ENCODE measurements around the gene ATP2C2. TPM values are rescaled to one million over a fixed set of nuclear protein-coding genes. Genes with fewer than 3 reads are reported as not detected.

Gene ATP2C2
- total RNA-seq, 1 experiment from 2014 or later: 20.3 TPM

- RAD21 ChIA-PET (ENCODE audit: low non-redundant PET in 1 of 2, low total read pairs in 2 of 2, uncharacterized antibody in 2 of 2, unreplicated experiment in 2 of 2): no interaction called here
Measured at GRCh38 chr16:84438971-84439696, 70.8 kb downstream of the ATP2C2 start.

More at GRCh38 chr16:84438971-84439696, 70.8 kb downstream of the ATP2C2 start:
- no peak for ATAC-seq
- Histone ChIP-seq H3K27me3 (ENCODE audit: insufficient read depth, low read length) (no peaks in the 10 kb centered on the region), H3K4me3 (replicated peaks in 1 of 2; ENCODE audit: low read depth in 1 of 2, low read length in 2 of 2) (no peak overlapping the region), H3K4me1 (ENCODE audit: control insufficient read depth in 1 of 2, insufficient read depth in 2 of 2, low read length in 2 of 2) (no peaks in the 10 kb centered on the region), H2AFZ (ENCODE audit: low read depth, low read length, poor library complexity, severe bottlenecking) (no peak overlapping the region), H3K9me3 (ENCODE audit: control insufficient read depth in 1 of 2, insufficient read depth in 1 of 2, low read depth in 1 of 2, low read length in 2 of 2) (no peaks in the 10 kb centered on the region), H3K27ac (ENCODE audit: low read depth, low read length) (no peak overlapping the region), H3K79me2 (ENCODE audit: insufficient read depth, low read length) (no peaks in the 10 kb centered on the region), H3K9ac (ENCODE audit: low read length) (no peak overlapping the region), H3K36me3 (ENCODE audit: control insufficient read depth in 1 of 2, insufficient read depth in 2 of 2, low read length in 2 of 2) (no peaks in the 10 kb centered on the region), H4K20me1 (ENCODE audit: insufficient read depth) (no peaks in the 10 kb centered on the region), H3K4me2 (ENCODE audit: low read length) (no peak overlapping the region), H3K9me2 (ENCODE audit: insufficient read depth) (no peaks in the 10 kb centered on the region)
- no peak for TF ChIP-seq CBX3 (IDR thresholded peaks at IDR 0.05; ENCODE audit: low read depth)
- TF ChIP-seq JUND (IDR thresholded peaks at IDR 0.05): no peak
- TF ChIP-seq ZFX (IDR thresholded peaks at IDR 0.05): no peak
- no peak for TF ChIP-seq SIN3A (IDR thresholded peaks at IDR 0.05; ENCODE audit: low read depth)
- no peak for TF ChIP-seq SRF (IDR thresholded peaks at IDR 0.05; ENCODE audit: low read depth)
- no peak for TF ChIP-seq POLR2A (IDR thresholded peaks at IDR 0.05; ENCODE audit: borderline replicate concordance, extremely low read depth, insufficient read depth, insufficient read length)
- TF ChIP-seq EZH2phosphoT487 (IDR thresholded peaks at IDR 0.05; ENCODE audit: borderline replicate concordance): no peak
- no peak for TF ChIP-seq EGR1 (IDR thresholded peaks at IDR 0.05; ENCODE audit: low read depth)
- TF ChIP-seq CEBPB (IDR thresholded peaks at IDR 0.05; ENCODE audit: low read depth): no peak
- TF ChIP-seq ZBTB33 (IDR thresholded peaks at IDR 0.05; ENCODE audit: extremely low read depth, insufficient replicate concordance, low read length): no peak
- TF ChIP-seq MAX (IDR thresholded peaks at IDR 0.05): no peak
- no peak for TF ChIP-seq EZH2 (IDR thresholded peaks at IDR 0.05)
- TF ChIP-seq TCF7L2 (IDR thresholded peaks at IDR 0.05; ENCODE audit: borderline replicate concordance, extremely low read depth, insufficient read depth, insufficient read length): no peak
- TF ChIP-seq REST (IDR thresholded peaks at IDR 0.05; ENCODE audit: low read depth): no peak
- TF ChIP-seq ATF3 (IDR thresholded peaks at IDR 0.05): no peak
- no peak for TF ChIP-seq ZNF274 (IDR thresholded peaks at IDR 0.05; ENCODE audit: low read depth, low read length)
- DNase-seq (ENCODE audit: low read depth, low spot score): no peak
- BruUV-seq (replicated peaks): no TSS peak
- CTCF ChIA-PET: no interaction called here
- intact Hi-C loops (cut with micrococcal nuclease): no loop called here
- POLR2A ChIA-PET: no interaction called here

Data from HCT116 (cell line).